B cell (primary cell): ENCODE measurements around the gene WDFY2. TPM values are rescaled to one million over a fixed set of nuclear protein-coding genes. Genes with fewer than 3 reads are reported as not detected.

ENCODE experiments used
- ATAC-seq: fragments of 200-7000 bp; cut with Tn5 transposase; one replicate; pipeline ENCODE4 v1.10.0; 2021; ENCODE audit warnings: low read depth, mild to moderate bottlenecking, moderate number of reproducible peaks, moderate library complexity
- CTCF ChIA-PET: fragments of 350-600 bp; sonication (Branson Sonifier 250); formaldehyde crosslinking; loops from one replicate; lab custom pipeline; 2021; ENCODE audit warnings: antibody characterized with exemption, inconsistent platforms; lab: Charles Lee
- POLR2A ChIA-PET: fragments of 350-600 bp; sonication (Branson Sonifier 250); formaldehyde crosslinking; loops from one replicate; lab custom pipeline; 2021; ENCODE audit warnings: antibody characterized with exemption; lab: Charles Lee
- DNase-seq: peaks from one replicate; pipeline ENCODE4 v3.0.0; 2013
- H2AFZ ChIP-seq: 2 replicates; pipeline ENCODE4 v1.6.1; 2012; ENCODE audit warnings: mild to moderate bottlenecking, low read depth, low read length; ENCODE audit not compliant: insufficient read depth, poor library complexity, severe bottlenecking
- H3K27ac ChIP-seq, 2 donors: 1 replicate in 1 of 2; 2 replicates in 1 of 2; pipeline ENCODE4 v1.5.1; 2012 to 2013; ENCODE audit warnings: low read length in 2 of 2, mild to moderate bottlenecking in 2 of 2, moderate library complexity in 1 of 2
- H3K27me3 ChIP-seq, 4 experiments: fragments of 200-600 bp in 1 of 4; sonication (generic) in 1 of 4; replicated peaks in 1 of 4; 1 replicate in 2 of 4; 2 replicates in 2 of 4; pipeline versions ENCODE4 v1.6.1 to v1.7.0; 2013 to 2016; ENCODE audit warnings: low read length in 3 of 4, mild to moderate bottlenecking in 2 of 4, mixed read lengths in 1 of 4, moderate library complexity in 1 of 4; ENCODE audit not compliant: insufficient read depth in 4 of 4, control insufficient read depth in 3 of 4; ENCODE audit errors: control extremely low read depth in 1 of 4
- H3K36me3 ChIP-seq, 2 experiments: replicated peaks in 1 of 2; 1 replicate in 1 of 2; 2 replicates in 1 of 2; pipeline versions ENCODE4 v1.6.1 to v1.7.1; 2013; ENCODE audit warnings: low read length in 1 of 2; ENCODE audit not compliant: insufficient read depth in 2 of 2, control insufficient read depth in 1 of 2; ENCODE audit errors: control extremely low read depth in 1 of 2, extremely low read depth in 1 of 2
- H3K4me1 ChIP-seq, 2 donors: fragments of 200-600 bp in 1 of 2; sonication (generic) in 1 of 2; 1 replicate in 1 of 2; 2 replicates in 1 of 2; pipeline versions ENCODE4 v1.5.1 to v1.6.1; 2013 to 2017; ENCODE audit warnings: low read length in 2 of 2; ENCODE audit not compliant: control insufficient read depth in 2 of 2, insufficient read depth in 2 of 2
- H3K4me2 ChIP-seq: replicated peaks from 2 replicates; pipeline ENCODE3; 2012; ENCODE audit warnings: mild to moderate bottlenecking, low read depth, low read length; ENCODE audit not compliant: poor library complexity, severe bottlenecking
- H3K4me3 ChIP-seq, 5 experiments: fragments of 200-600 bp in 1 of 5; sonication (generic) in 1 of 5; 1 replicate in 3 of 5; 2 replicates in 2 of 5; pipeline versions ENCODE4 v1.5.1 to v1.7.0; 2011 to 2016; ENCODE audit warnings: low read length in 4 of 5, mild to moderate bottlenecking in 4 of 5, low read depth in 2 of 5, control low read depth in 1 of 5, moderate library complexity in 1 of 5; ENCODE audit not compliant: insufficient read depth in 1 of 5; ENCODE audit errors: control extremely low read depth in 1 of 5, extremely low read depth in 1 of 5
- H3K79me2 ChIP-seq: fragments of 200-600 bp; sonication (generic); one replicate; pipeline ENCODE4 v1.6.0; 2016; ENCODE audit warnings: low read length; ENCODE audit not compliant: control insufficient read depth, insufficient read depth
- H3K9ac ChIP-seq: fragments of 200-600 bp; sonication (generic); 2 replicates; pipeline ENCODE4 v1.6.1; 2017; ENCODE audit warnings: mild to moderate bottlenecking, low read length, moderate library complexity
- H3K9me3 ChIP-seq, 3 donors: one replicate each; pipeline versions ENCODE4 v1.6.1 to v1.7.1; 2013; ENCODE audit warnings: low read length in 2 of 3; ENCODE audit not compliant: control insufficient read depth in 2 of 3, insufficient read depth in 1 of 3; ENCODE audit errors: control extremely low read depth in 1 of 3
- H4K20me1 ChIP-seq: 2 replicates; pipeline ENCODE4 v1.6.0; 2012; ENCODE audit warnings: mild to moderate bottlenecking, low read length; ENCODE audit not compliant: insufficient read depth, control insufficient read depth, poor library complexity, severe bottlenecking
- H3K27ac Mint-ChIP-seq: one replicate; pipeline ENCODE4 v1.8.0; 2021; ENCODE audit warnings: mixed read lengths
- H3K27me3 Mint-ChIP-seq: one replicate; pipeline ENCODE4 v1.8.0; 2021; ENCODE audit warnings: mixed read lengths
- H3K4me1 Mint-ChIP-seq: one replicate; pipeline ENCODE4 v1.8.0; 2021; ENCODE audit warnings: mixed read lengths
- H3K4me3 Mint-ChIP-seq: one replicate; pipeline ENCODE4 v1.8.0; 2021; ENCODE audit warnings: mixed read lengths
- H3K9me3 Mint-ChIP-seq: one replicate; pipeline ENCODE4 v1.8.0; 2022; ENCODE audit warnings: mixed read lengths; ENCODE audit not compliant: insufficient read depth
- CTCF ChIP-seq: fragments of 200-600 bp; IDR thresholded peaks from one replicate; pipeline ENCODE4 v1.8.0; 2022; ENCODE audit warnings: antibody characterized with exemption, mild to moderate bottlenecking
- EZH2 ChIP-seq: IDR thresholded peaks from 2 replicates; pipeline ENCODE4 v1.6.1; 2012; ENCODE audit warnings: borderline replicate concordance, low read depth, mild to moderate bottlenecking, moderate library complexity, low read length; ENCODE audit not compliant: insufficient read depth, poor library complexity, severe bottlenecking
- WGBS: methylation state at CpG from one replicate; pipeline ENCODE4 v1.1.5; 2013; ENCODE audit warnings: missing lambda C conversion rate; ENCODE audit not compliant: insufficient coverage; 5-methylcytosine and 5-hydroxymethylcytosine counted together
- intact Hi-C: fragments of 100-400 bp; cut with micrococcal nuclease; formaldehyde crosslinking; loops from one replicate; pipeline ENCODE4 v1.10.0; 2022
- polyA plus RNA-seq: library from polyadenylated mRNA; depleted of rRNA; stranded (reverse); fragments of >200 nt; gene quantifications from 2 replicates; pipeline ENCODE4 v1.2.3, GENCODE V29; 2012
- total RNA-seq, 2 donors: library from RNA; stranded (reverse); fragments of 120-200 nt in 1 of 2; gene quantifications; 1 replicate in 1 of 2; 2 replicates in 1 of 2; pipeline versions ENCODE4 v1.2.3 to v1.2.4, GENCODE V29; 2013 to 2022

WDFY2 gene
- total and polyA plus RNA-seq, 2 donors (not counting 1 experiment from before 2014, with no cell fraction given): 12.4 to 47.7 TPM

DNA sequence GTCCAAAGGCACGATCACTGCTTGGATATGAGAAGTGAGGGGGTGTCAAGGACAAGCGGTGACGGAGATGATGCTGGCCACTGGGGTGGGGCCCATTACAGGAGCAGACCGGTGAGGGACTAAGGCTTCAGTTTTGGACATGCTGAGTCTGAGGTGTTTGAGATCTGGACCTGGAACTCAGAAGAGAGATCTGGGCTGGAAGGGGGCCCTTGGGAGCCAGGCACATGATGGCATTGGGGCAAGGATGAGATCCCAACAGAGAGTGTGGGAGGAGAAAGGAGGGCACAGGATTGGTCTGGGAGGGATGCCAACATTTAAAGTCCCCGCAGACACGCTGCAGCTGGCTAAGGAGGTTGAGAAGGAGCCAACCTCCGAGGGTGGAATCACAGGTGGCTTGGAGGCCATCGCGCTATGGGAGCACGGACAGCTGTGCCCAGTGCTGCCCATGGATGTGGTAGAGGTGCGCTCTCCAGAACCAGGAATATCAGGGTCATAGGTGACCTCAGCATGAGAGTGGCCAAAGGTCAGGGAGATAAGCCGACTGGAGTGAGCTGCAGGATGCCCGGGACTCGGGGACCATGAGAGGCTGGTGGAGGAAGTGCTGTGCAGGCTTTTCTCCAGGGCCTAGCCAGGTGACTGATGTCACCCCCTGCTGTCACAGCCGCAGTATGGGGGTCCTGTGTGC is 197.9 kb downstream of the WDFY2 start:
- ATAC-seq (no peak), DNase-seq (no peak)
- Histone ChIP-seq H3K4me1 (peaks cover 0 to 10% of the 10 kb centered on the region in 2 donors), H3K9me3 (no peaks in the 10 kb centered on the region), H3K36me3 (no peaks in the 10 kb centered on the region), H3K4me2 (peak overlapping the region; percentile 36), H3K79me2 (no peaks in the 10 kb centered on the region), H4K20me1 (no peaks in the 10 kb centered on the region), H3K4me3 (no peak overlapping the region), H3K9ac (no peak overlapping the region), H2AFZ (no peak overlapping the region), H3K27ac (no peak overlapping the region), H3K27me3 (no peaks in the 10 kb centered on the region)
- ChIA-PET POLR2A (interaction anchor here (0.7 kb wide), 1 partner anchor 307 kb away, joined by 3 read pairs; no protein-coding TSS in a partner anchor), CTCF (interaction anchor here (0.7 to 1.8 kb wide), 2 partner anchors 12 to 337 kb away, joined by 3 to 4 read pairs; no protein-coding TSS in a partner anchor)
- 97% methylated on average over 15 of the region's 15 CpGs for WGBS
- H3K27me3 Mint-ChIP-seq: no peaks in the 10 kb centered on the region
- peaks cover 11% of the 10 kb centered on the region for H3K4me1 Mint-ChIP-seq
- no peak overlapping the region for H3K4me3 Mint-ChIP-seq
- H3K27ac Mint-ChIP-seq: no peak overlapping the region
- intact Hi-C loops: no loop called here
- no peaks in the 10 kb centered on the region for H3K9me3 Mint-ChIP-seq
- no peak for TF ChIP-seq CTCF

GRCh38 chr13:51783428-51784094 is 199.3 kb downstream of the WDFY2 start:
- H3K27me3 Mint-ChIP-seq: no peaks in the 10 kb centered on the region
- ATAC-seq (no peak), DNase-seq (no peak)
- Histone ChIP-seq H3K36me3 (no peaks in the 10 kb centered on the region), H3K27me3 (no peaks in the 10 kb centered on the region), H3K9me3 (no peaks in the 10 kb centered on the region), H3K4me2 (no peak overlapping the region), H2AFZ (no peak overlapping the region), H3K27ac (no peak overlapping the region), H3K4me1 (peaks cover 0 to 10% of the 10 kb centered on the region in 2 donors), H3K9ac (no peak overlapping the region), H4K20me1 (no peaks in the 10 kb centered on the region), H3K4me3 (no peak overlapping the region), H3K79me2 (no peaks in the 10 kb centered on the region)
- no peaks in the 10 kb centered on the region for H3K9me3 Mint-ChIP-seq
- ChIA-PET CTCF (no interaction called here), POLR2A (interaction anchor here (0.8 kb wide), 1 partner anchor 330 kb away, joined by 3 read pairs; the partner anchor contains the start of gene INTS6)
- H3K27ac Mint-ChIP-seq: no peak overlapping the region
- H3K4me3 Mint-ChIP-seq: no peak overlapping the region
- TF ChIP-seq CTCF: no peak
- no peak for TF ChIP-seq EZH2
- WGBS: 95% methylated on average over 3 of the region's 9 CpGs
- intact Hi-C loops: no loop called here
- H3K4me1 Mint-ChIP-seq: peaks cover 11% of the 10 kb centered on the region
